ENCODE measurements around the gene BTBD9.

DNA sequence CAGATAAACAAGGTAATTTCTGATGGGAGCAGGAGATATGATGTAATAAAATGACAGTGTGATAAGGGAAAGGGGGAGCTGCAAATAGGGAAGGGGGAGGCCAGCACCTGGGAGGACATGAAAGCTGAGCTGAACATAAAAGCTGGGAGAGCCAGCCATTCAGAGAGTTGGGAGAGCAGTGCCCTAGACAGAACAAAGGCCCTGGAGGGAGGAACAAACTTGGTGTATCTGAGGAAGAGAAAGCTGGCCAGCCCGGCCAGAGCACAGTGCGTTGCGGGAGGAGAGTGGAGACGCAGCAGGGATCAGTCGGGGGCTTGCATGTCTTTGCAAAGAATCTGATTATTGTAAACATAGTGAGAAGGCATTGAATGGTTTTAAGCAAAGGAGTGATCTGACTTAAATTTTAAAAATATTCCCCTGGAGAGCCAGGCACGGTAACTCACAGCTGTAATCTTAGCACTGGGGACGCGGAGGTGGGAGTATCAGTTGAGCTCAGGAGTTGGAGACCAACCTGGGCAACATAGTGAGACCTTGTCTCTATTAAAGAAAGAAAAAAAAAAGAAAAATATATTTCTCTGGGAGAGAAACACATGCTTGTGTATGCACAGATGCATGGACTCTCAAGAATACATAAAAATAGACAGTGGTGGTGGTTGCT, 502.0 kb downstream of the BTBD9 start:
- TF ChIP-seq, protein P1, sequence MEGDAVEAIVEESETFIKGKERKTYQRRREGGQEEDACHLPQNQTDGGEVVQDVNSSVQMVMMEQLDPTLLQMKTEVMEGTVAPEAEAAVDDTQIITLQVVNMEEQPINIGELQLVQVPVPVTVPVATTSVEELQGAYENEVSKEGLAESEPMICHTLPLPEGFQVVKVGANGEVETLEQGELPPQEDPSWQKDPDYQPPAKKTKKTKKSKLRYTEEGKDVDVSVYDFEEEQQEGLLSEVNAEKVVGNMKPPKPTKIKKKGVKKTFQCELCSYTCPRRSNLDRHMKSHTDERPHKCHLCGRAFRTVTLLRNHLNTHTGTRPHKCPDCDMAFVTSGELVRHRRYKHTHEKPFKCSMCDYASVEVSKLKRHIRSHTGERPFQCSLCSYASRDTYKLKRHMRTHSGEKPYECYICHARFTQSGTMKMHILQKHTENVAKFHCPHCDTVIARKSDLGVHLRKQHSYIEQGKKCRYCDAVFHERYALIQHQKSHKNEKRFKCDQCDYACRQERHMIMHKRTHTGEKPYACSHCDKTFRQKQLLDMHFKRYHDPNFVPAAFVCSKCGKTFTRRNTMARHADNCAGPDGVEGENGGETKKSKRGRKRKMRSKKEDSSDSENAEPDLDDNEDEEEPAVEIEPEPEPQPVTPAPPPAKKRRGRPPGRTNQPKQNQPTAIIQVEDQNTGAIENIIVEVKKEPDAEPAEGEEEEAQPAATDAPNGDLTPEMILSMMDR (optimal IDR thresholded peaks at IDR 0.05 in 1 of 3, IDR thresholded peaks at IDR 0.05 in 1 of 3, conservative IDR thresholded peaks at IDR 0.05 in 1 of 3; ENCODE audit: extremely low read depth in 1 of 3, insufficient read depth in 2 of 3, low read length in 3 of 3), result no peak
- no peak for TF ChIP-seq EZH2 (IDR thresholded peaks at IDR 0.05; ENCODE audit: low read length)
